Measurements from ENCODE around the gene INPP4B. TPM values are rescaled to one million over a fixed set of nuclear protein-coding genes. Genes with fewer than 3 reads are reported as not detected.
A peak's percentile ranks its signal among the peaks of the same experiment; 100 is the strongest.

INPP4B gene
- total RNA-seq, 1 experiment from 2014 or later, result 28.3 TPM

- DNase-seq (ENCODE audit: low read depth), result no peak
- in situ Hi-C loops (cut with HindIII; ENCODE audit: low pct_unique_long_range_greater_than_20kb, low sequenced_read_pairs), result no loop called here
Measured at GRCh38 chr4:142226014-142226413, 620.1 kb downstream of the INPP4B start.

- in situ Hi-C loops (cut with HindIII; ENCODE audit: low pct_unique_long_range_greater_than_20kb, low sequenced_read_pairs), result no loop called here
- no peak for DNase-seq (ENCODE audit: low read depth)
Measured at GRCh38 chr4:142222127-142222526, 624.0 kb downstream of the INPP4B start.

GRCh38 chr4:142218726-142219125, 627.4 kb downstream of the INPP4B start:
- in situ Hi-C loops (cut with HindIII; ENCODE audit: low pct_unique_long_range_greater_than_20kb, low sequenced_read_pairs), result no loop called here
- no peak for DNase-seq (ENCODE audit: low read depth)

GRCh38 chr4:142211444-142211843, 634.7 kb downstream of the INPP4B start:
- in situ Hi-C loops (cut with HindIII; ENCODE audit: low pct_unique_long_range_greater_than_20kb, low sequenced_read_pairs), result no loop called here
- peak; percentile 40 for DNase-seq (ENCODE audit: low read depth)

GRCh38 chr4:142203505-142203904, 642.6 kb downstream of the INPP4B start:
- in situ Hi-C loops (cut with HindIII; ENCODE audit: low pct_unique_long_range_greater_than_20kb, low sequenced_read_pairs), result no loop called here

GRCh38 chr4:142202404-142203332, 643.4 kb downstream of the INPP4B start:
- in situ Hi-C loops (cut with HindIII; ENCODE audit: low pct_unique_long_range_greater_than_20kb, low sequenced_read_pairs), result no loop called here
- DNase-seq (ENCODE audit: low read depth), result no peak

More at GRCh38 chr4:142203505-142203904, 642.6 kb downstream of the INPP4B start:
- DNase-seq (ENCODE audit: low read depth), result no peak

- in situ Hi-C loops (cut with HindIII; ENCODE audit: low pct_unique_long_range_greater_than_20kb, low sequenced_read_pairs), result no loop called here
Measured at GRCh38 chr4:142201041-142201440, 645.1 kb downstream of the INPP4B start.

GRCh38 chr4:142194905-142195304, 651.2 kb downstream of the INPP4B start:
- in situ Hi-C loops (cut with HindIII; ENCODE audit: low pct_unique_long_range_greater_than_20kb, low sequenced_read_pairs), result no loop called here
- no peak for DNase-seq (ENCODE audit: low read depth)

More at GRCh38 chr4:142201041-142201440, 645.1 kb downstream of the INPP4B start:
- no peak for DNase-seq (ENCODE audit: low read depth)

- no peak for DNase-seq (ENCODE audit: low read depth)
- in situ Hi-C loops (cut with HindIII; ENCODE audit: low pct_unique_long_range_greater_than_20kb, low sequenced_read_pairs), result no loop called here
Measured at GRCh38 chr4:142191901-142192300, 654.2 kb downstream of the INPP4B start.

- in situ Hi-C loops (cut with HindIII; ENCODE audit: low pct_unique_long_range_greater_than_20kb, low sequenced_read_pairs), result no loop called here
- DNase-seq (ENCODE audit: low read depth), result no peak
Measured at GRCh38 chr4:142181021-142181420, 665.1 kb downstream of the INPP4B start.

- no peak for DNase-seq (ENCODE audit: low read depth)
- in situ Hi-C loops (cut with HindIII; ENCODE audit: low pct_unique_long_range_greater_than_20kb, low sequenced_read_pairs), result no loop called here
Measured at GRCh38 chr4:142169216-142169615, 676.9 kb downstream of the INPP4B start.

GRCh38 chr4:142168181-142168580, 677.9 kb downstream of the INPP4B start:
- in situ Hi-C loops (cut with HindIII; ENCODE audit: low pct_unique_long_range_greater_than_20kb, low sequenced_read_pairs), result no loop called here

GRCh38 chr4:142164767-142165500, 681.2 kb downstream of the INPP4B start:
- no peak for DNase-seq (ENCODE audit: low read depth)
- in situ Hi-C loops (cut with HindIII; ENCODE audit: low pct_unique_long_range_greater_than_20kb, low sequenced_read_pairs), result no loop called here

More at GRCh38 chr4:142168181-142168580, 677.9 kb downstream of the INPP4B start:
- no peak for DNase-seq (ENCODE audit: low read depth)

GRCh38 chr4:142161086-142161485, 685.0 kb downstream of the INPP4B start:
- DNase-seq (ENCODE audit: low read depth), result no peak
- in situ Hi-C loops (cut with HindIII; ENCODE audit: low pct_unique_long_range_greater_than_20kb, low sequenced_read_pairs), result no loop called here

- DNase-seq (ENCODE audit: low read depth), result no peak
Measured at GRCh38 chr4:142160509-142160908, 685.6 kb downstream of the INPP4B start.

GRCh38 chr4:142158980-142159379, 687.1 kb downstream of the INPP4B start:
- in situ Hi-C loops (cut with HindIII; ENCODE audit: low pct_unique_long_range_greater_than_20kb, low sequenced_read_pairs), result no loop called here

More at GRCh38 chr4:142160509-142160908, 685.6 kb downstream of the INPP4B start:
- in situ Hi-C loops (cut with HindIII; ENCODE audit: low pct_unique_long_range_greater_than_20kb, low sequenced_read_pairs), result no loop called here

GRCh38 chr4:142156256-142156655, 689.8 kb downstream of the INPP4B start:
- in situ Hi-C loops (cut with HindIII; ENCODE audit: low pct_unique_long_range_greater_than_20kb, low sequenced_read_pairs), result no loop called here
- no peak for DNase-seq (ENCODE audit: low read depth)

More at GRCh38 chr4:142158980-142159379, 687.1 kb downstream of the INPP4B start:
- DNase-seq (ENCODE audit: low read depth), result no peak

- in situ Hi-C loops (cut with HindIII; ENCODE audit: low pct_unique_long_range_greater_than_20kb, low sequenced_read_pairs), result no loop called here
- DNase-seq (ENCODE audit: low read depth), result no peak
Measured at GRCh38 chr4:142155347-142155746, 690.8 kb downstream of the INPP4B start.

GRCh38 chr4:142150483-142150882, 695.6 kb downstream of the INPP4B start:
- in situ Hi-C loops (cut with HindIII; ENCODE audit: low pct_unique_long_range_greater_than_20kb, low sequenced_read_pairs), result no loop called here
- DNase-seq (ENCODE audit: low read depth), result peak; percentile 84

Data from Caki2 (cell line).